ENCODE results near the gene HPCA. TPM values are rescaled to one million over a fixed set of nuclear protein-coding genes. Genes with fewer than 3 reads are reported as not detected.

The HPCA gene
- total RNA-seq, 1 experiment from 2014 or later, result not detected

GRCh38 chr1:32910319-32910718, 24.0 kb downstream of the HPCA start:
- H3K36me3 ChIP-seq, result no peaks in the 10 kb centered on the region
- DNase-seq (ENCODE audit: low read depth in 1 of 2, low spot score in 2 of 2), result no peak

GRCh38 chr1:32915766-32916706, 29.7 kb downstream of the HPCA start:
- no peak for DNase-seq (ENCODE audit: low read depth in 1 of 2, low spot score in 2 of 2)
- H3K9me3 ChIP-seq (replicated peaks), result no peaks in the 10 kb centered on the region
- H3K36me3 ChIP-seq, result no peaks in the 10 kb centered on the region
- H3K4me1 ChIP-seq (replicated peaks), result peaks cover 11% of the 10 kb centered on the region
- no peak overlapping the region for H3K4me3 ChIP-seq
- H3K27ac ChIP-seq, result no peak overlapping the region
- peaks cover 3% of the 10 kb centered on the region; the same call in 1 of the 2 replicates for H3K27me3 ChIP-seq (replicated peaks)

More at GRCh38 chr1:32910319-32910718, 24.0 kb downstream of the HPCA start:
- H3K27ac ChIP-seq, result no peak overlapping the region
- H3K27me3 ChIP-seq (replicated peaks), result 0 out of 2 replicates have a peak, but pooled peaks cover 4% of the 10 kb centered on the region
- H3K4me3 ChIP-seq, result no peak overlapping the region
- H3K4me1 ChIP-seq (replicated peaks), result peaks cover 7% of the 10 kb centered on the region; the same call in 1 of the 2 replicates
- H3K9me3 ChIP-seq (replicated peaks), result no peaks in the 10 kb centered on the region; the same call in 1 of the 2 replicates

- H3K36me3 ChIP-seq, result no peaks in the 10 kb centered on the region
- peaks cover 11% of the 10 kb centered on the region for H3K4me1 ChIP-seq (replicated peaks)
- H3K27ac ChIP-seq, result no peak overlapping the region
- H3K27me3 ChIP-seq (replicated peaks), result peaks cover 3% of the 10 kb centered on the region; the same call in 1 of the 2 replicates
- H3K9me3 ChIP-seq (replicated peaks), result no peaks in the 10 kb centered on the region
- H3K4me3 ChIP-seq, result no peak overlapping the region
- no peak for DNase-seq (ENCODE audit: low read depth in 1 of 2, low spot score in 2 of 2)
These were observed 31.2 kb downstream of the HPCA start for GRCh38 chr1:32917521-32917920.

DNA sequence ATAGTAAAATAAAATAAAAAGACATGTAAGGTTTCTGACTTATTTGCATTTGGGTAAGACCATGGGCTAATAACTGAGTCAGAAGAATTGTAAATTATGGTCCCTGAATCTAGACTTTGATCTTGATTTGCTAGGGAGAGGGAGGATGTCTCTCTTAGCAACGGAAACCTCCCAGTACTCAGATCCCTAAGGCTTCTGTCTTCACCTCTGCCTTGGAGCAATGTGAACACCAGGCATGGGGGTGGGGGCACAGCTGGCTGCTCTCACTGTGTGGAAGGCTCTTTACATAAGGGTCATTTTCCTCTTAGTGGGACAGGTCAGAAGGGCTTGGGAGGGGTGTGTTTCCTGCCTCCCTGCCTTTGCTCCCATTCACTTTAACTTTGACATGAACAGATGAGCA, 31.9 kb downstream of the HPCA start:
- no peak for DNase-seq (ENCODE audit: low read depth in 1 of 2, low spot score in 2 of 2)
- peaks cover 3% of the 10 kb centered on the region; the same call in 1 of the 2 replicates for H3K27me3 ChIP-seq (replicated peaks)
- no peaks in the 10 kb centered on the region for H3K36me3 ChIP-seq
- no peaks in the 10 kb centered on the region for H3K9me3 ChIP-seq (replicated peaks)
- H3K4me1 ChIP-seq (replicated peaks), result peaks cover 11% of the 10 kb centered on the region
- no peak overlapping the region for H3K4me3 ChIP-seq
- H3K27ac ChIP-seq, result no peak overlapping the region

- peak in 1 of 2 experiments; percentile 33 for DNase-seq (ENCODE audit: low read depth in 1 of 2, low spot score in 2 of 2)
- no peak overlapping the region for H3K4me3 ChIP-seq
- H3K27ac ChIP-seq, result peak overlapping the region; percentile 49
These were observed 33.8 kb downstream of the HPCA start for GRCh38 chr1:32919811-32920733.

DNA sequence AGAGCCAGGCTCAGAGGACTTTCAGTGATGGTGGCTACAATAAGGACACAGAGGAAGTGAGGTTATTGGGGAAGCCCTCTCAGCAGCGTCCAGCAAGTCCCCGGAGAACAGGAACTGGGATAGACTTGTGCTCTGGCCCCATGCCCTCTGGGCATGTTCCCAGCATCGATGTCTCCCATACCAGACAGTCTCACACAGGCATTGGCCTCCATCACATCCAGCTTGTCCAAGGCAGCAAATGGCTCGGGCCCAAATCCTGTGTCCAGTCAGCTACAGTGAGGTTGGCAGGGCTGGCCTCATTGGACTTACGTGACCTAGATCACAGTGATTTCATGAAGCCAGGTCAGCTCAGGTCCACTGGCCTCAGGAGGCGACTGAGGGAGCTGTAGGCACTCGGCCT, 34.5 kb downstream of the HPCA start:
- DNase-seq (ENCODE audit: low read depth in 1 of 2, low spot score in 2 of 2), result no peak
- Histone ChIP-seq H3K27ac (no peak overlapping the region), H3K27me3 (replicated peaks) (peaks cover 3% of the 10 kb centered on the region; the same call in 1 of the 2 replicates), H3K36me3 (no peaks in the 10 kb centered on the region), H3K4me1 (replicated peaks) (peaks cover 11% of the 10 kb centered on the region), H3K4me3 (no peak overlapping the region), H3K9me3 (replicated peaks) (no peaks in the 10 kb centered on the region)

More at GRCh38 chr1:32919811-32920733, 33.8 kb downstream of the HPCA start:
- no peaks in the 10 kb centered on the region for H3K9me3 ChIP-seq (replicated peaks)
- H3K4me1 ChIP-seq (replicated peaks), result peaks cover 11% of the 10 kb centered on the region
- H3K27me3 ChIP-seq (replicated peaks), result peaks cover 3% of the 10 kb centered on the region; the same call in 1 of the 2 replicates
- no peaks in the 10 kb centered on the region for H3K36me3 ChIP-seq

GRCh38 chr1:32924881-32925344, 38.6 kb downstream of the HPCA start:
- Histone ChIP-seq H3K4me3 (no peak overlapping the region), H3K9me3 (replicated peaks) (no peaks in the 10 kb centered on the region), H3K4me1 (replicated peaks) (peaks cover 6% of the 10 kb centered on the region), H3K27me3 (replicated peaks) (no peaks in the 10 kb centered on the region; the same call in 1 of the 2 replicates), H3K27ac (no peak overlapping the region), H3K36me3 (no peaks in the 10 kb centered on the region)
- no peak for DNase-seq (ENCODE audit: low read depth in 1 of 2, low spot score in 2 of 2)

DNA sequence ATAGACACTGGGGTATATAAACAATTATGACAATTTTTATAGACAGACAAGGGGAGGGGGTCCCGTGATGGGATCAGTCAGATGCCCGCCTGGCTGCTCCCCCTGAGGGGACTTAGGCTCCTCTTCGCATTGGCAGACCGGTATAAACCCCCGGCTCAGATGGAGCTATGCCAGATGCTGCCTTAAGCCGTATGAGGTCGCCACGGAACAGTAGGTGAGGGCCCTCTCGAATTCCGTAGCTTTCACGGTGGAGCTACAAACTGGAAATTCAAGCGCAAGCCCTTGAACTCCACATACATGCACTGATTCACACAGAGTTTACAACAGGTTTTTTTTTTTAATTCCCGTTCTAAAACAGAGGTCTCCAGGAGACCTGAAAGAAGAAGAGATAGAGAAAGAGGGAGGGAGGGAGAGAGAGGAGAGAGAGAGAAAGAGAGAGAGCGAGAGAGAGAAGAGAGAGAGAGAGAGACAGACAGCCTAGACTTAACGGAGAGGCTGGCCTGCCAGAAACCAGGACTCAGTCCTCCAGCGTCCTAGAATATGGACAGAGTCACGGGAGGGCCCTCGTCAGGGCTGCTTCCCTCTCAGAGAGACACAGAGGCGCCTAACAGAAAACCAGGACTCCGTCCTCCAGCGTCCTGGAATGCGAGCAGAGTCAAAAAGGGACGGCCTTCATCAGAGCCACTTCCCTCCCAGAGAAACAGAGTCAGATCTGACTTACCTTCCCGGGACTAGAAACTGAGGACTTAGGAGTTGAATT, 39.3 kb downstream of the HPCA start:
- Histone ChIP-seq H3K27ac (no peak overlapping the region), H3K9me3 (replicated peaks) (no peaks in the 10 kb centered on the region), H3K4me1 (replicated peaks) (no peaks in the 10 kb centered on the region; the same call in 1 of the 2 replicates), H3K27me3 (replicated peaks) (no peaks in the 10 kb centered on the region; the same call in 1 of the 2 replicates), H3K36me3 (no peaks in the 10 kb centered on the region), H3K4me3 (no peak overlapping the region)
- no peak for DNase-seq (ENCODE audit: low read depth in 1 of 2, low spot score in 2 of 2)

- Histone ChIP-seq H3K4me3 (no peak overlapping the region), H3K4me1 (replicated peaks) (no peaks in the 10 kb centered on the region), H3K9me3 (replicated peaks) (no peaks in the 10 kb centered on the region), H3K27ac (no peak overlapping the region), H3K36me3 (no peaks in the 10 kb centered on the region), H3K27me3 (replicated peaks) (no peaks in the 10 kb centered on the region; the same call in 1 of the 2 replicates)
- no peak for DNase-seq (ENCODE audit: low read depth in 1 of 2, low spot score in 2 of 2)
These were observed 40.3 kb downstream of the HPCA start for GRCh38 chr1:32926562-32926961.

GRCh38 chr1:32927441-32927840, 41.1 kb downstream of the HPCA start:
- H3K4me3 ChIP-seq, result no peak overlapping the region
- no peaks in the 10 kb centered on the region for H3K9me3 ChIP-seq (replicated peaks)
- H3K27ac ChIP-seq, result no peak overlapping the region
- no peaks in the 10 kb centered on the region; the same call in 1 of the 2 replicates for H3K27me3 ChIP-seq (replicated peaks)
- H3K4me1 ChIP-seq (replicated peaks), result no peaks in the 10 kb centered on the region
- no peak for DNase-seq (ENCODE audit: low read depth in 1 of 2, low spot score in 2 of 2)
- no peaks in the 10 kb centered on the region for H3K36me3 ChIP-seq

- no peaks in the 10 kb centered on the region for H3K36me3 ChIP-seq
- H3K4me3 ChIP-seq, result no peak overlapping the region
These were observed 42.0 kb downstream of the HPCA start for GRCh38 chr1:32928285-32928684.

DNA sequence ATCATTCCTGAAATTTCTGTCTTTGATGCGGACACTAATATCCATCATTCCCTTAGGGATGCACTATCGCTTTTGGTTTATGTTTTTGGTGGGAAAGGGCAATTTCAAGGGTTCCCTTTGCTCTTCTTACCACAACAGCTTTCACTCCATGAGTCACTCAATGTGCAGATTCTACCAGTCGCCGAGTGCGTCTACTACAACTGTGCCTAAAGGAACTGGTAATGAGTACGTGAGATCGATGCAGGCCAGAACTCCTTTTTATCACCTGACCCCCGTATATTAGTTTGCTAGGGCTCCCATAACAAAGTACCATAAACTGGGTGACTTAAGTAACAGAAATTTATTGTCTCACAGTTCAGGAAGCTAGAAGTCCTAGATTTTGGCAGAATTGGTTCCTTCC, 42.4 kb downstream of the HPCA start:
- no peaks in the 10 kb centered on the region for H3K36me3 ChIP-seq
- no peaks in the 10 kb centered on the region; the same call in 1 of the 2 replicates for H3K27me3 ChIP-seq (replicated peaks)
- no peak overlapping the region for H3K27ac ChIP-seq
- no peak overlapping the region for H3K4me3 ChIP-seq
- H3K4me1 ChIP-seq (replicated peaks), result peaks cover 2% of the 10 kb centered on the region; the same call in 1 of the 2 replicates
- no peaks in the 10 kb centered on the region for H3K9me3 ChIP-seq (replicated peaks)
- DNase-seq (ENCODE audit: low read depth in 1 of 2, low spot score in 2 of 2), result no peak

More at GRCh38 chr1:32928285-32928684, 42.0 kb downstream of the HPCA start:
- H3K4me1 ChIP-seq (replicated peaks), result no peaks in the 10 kb centered on the region
- no peaks in the 10 kb centered on the region; the same call in 1 of the 2 replicates for H3K27me3 ChIP-seq (replicated peaks)
- no peak overlapping the region for H3K27ac ChIP-seq
- H3K9me3 ChIP-seq (replicated peaks), result no peaks in the 10 kb centered on the region
- DNase-seq (ENCODE audit: low read depth in 1 of 2, low spot score in 2 of 2), result no peak

Measured in SJSA1 (cell line).